ENCODE measurements around the gene NECAB2.

Gene NECAB2

GRCh38 chr16:83967091-83967490 lies 953 bp upstream of the NECAB2 start:
- no peak for DNase-seq (ENCODE audit: low spot score)

GRCh38 chr16:83968306-83968851 lies 335 bp downstream of the NECAB2 start:
- no peak for DNase-seq (ENCODE audit: low spot score)

GRCh38 chr16:83968891-83969649 lies 1.0 kb downstream of the NECAB2 start:
- DNase-seq (ENCODE audit: low spot score), result no peak

GRCh38 chr16:83969771-83970429 lies 1.9 kb downstream of the NECAB2 start:
- DNase-seq (ENCODE audit: low spot score), result no peak

- DNase-seq (ENCODE audit: low spot score), result no peak
Observed at GRCh38 chr16:83970430-83970815, 2.4 kb downstream of the NECAB2 start.

- DNase-seq (ENCODE audit: low spot score), result no peak
Observed at GRCh38 chr16:83971165-83972130, 3.4 kb downstream of the NECAB2 start.

GRCh38 chr16:83972256-83973008 lies 4.4 kb downstream of the NECAB2 start:
- no peak for DNase-seq (ENCODE audit: low spot score)

- no peak for DNase-seq (ENCODE audit: low spot score)
Observed at GRCh38 chr16:83973077-83973476, 5.0 kb downstream of the NECAB2 start.

- DNase-seq (ENCODE audit: low spot score), result no peak
Observed at GRCh38 chr16:83973581-83974385, 5.7 kb downstream of the NECAB2 start.

GRCh38 chr16:83974475-83974874 lies 6.4 kb downstream of the NECAB2 start:
- no peak for DNase-seq (ENCODE audit: low spot score)

GRCh38 chr16:83975590-83976260 lies 7.7 kb downstream of the NECAB2 start:
- no peak for DNase-seq (ENCODE audit: low spot score)

GRCh38 chr16:83977056-83977815 lies 9.2 kb downstream of the NECAB2 start:
- DNase-seq (ENCODE audit: low spot score), result no peak

GRCh38 chr16:83978401-83978904 lies 10.4 kb downstream of the NECAB2 start:
- DNase-seq (ENCODE audit: low spot score), result no peak

- no peak for DNase-seq (ENCODE audit: low spot score)
Observed at GRCh38 chr16:83979441-83979840, 11.4 kb downstream of the NECAB2 start.

GRCh38 chr16:83980794-83981193 lies 12.8 kb downstream of the NECAB2 start:
- no peak for DNase-seq (ENCODE audit: low spot score)

- no peak for DNase-seq (ENCODE audit: low spot score)
Observed at GRCh38 chr16:83981799-83982198, 13.8 kb downstream of the NECAB2 start.

GRCh38 chr16:83983491-83983890 lies 15.4 kb downstream of the NECAB2 start:
- no peak for DNase-seq (ENCODE audit: low spot score)

- DNase-seq (ENCODE audit: low spot score), result no peak
Observed at GRCh38 chr16:83989300-83989699, 21.3 kb downstream of the NECAB2 start.

- DNase-seq (ENCODE audit: low spot score), result no peak
Observed at GRCh38 chr16:83990492-83990891, 22.4 kb downstream of the NECAB2 start.
